ENCODE data around the gene UNKL. TPM values are rescaled to one million over a fixed set of nuclear protein-coding genes. Genes with fewer than 3 reads are reported as not detected.

The UNKL gene
- total RNA-seq, 3 donors from 2014 or later (not counting 1 experiment from before 2014, with no cell fraction given), result 114 to 130 (median 127) TPM

DNA sequence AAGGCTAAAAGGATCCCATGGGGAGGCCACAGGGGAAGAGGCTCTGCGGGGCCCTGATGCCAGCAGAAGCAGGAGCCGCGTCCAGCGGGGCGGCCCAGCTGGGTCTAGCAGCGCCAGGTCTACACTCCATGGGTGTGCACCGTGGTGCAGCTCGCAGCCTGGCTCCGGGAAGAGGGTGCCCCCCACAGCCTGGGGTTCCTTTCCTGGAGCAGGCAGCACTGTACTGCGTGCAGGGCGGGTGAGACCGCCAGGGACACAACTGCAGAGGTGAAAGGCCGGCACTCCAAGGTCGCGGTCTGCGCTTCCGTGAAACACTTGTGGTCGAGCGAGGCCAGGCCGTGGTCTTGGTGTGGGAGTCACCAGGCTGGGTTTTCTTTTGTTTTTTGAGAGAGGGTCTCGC, 36.3 kb upstream of the UNKL start:
- no peak for ATAC-seq
- H3K36me3 ChIP-seq (ENCODE audit: control insufficient read depth, insufficient read depth, low read length), result peaks cover 50% of the 10 kb centered on the region

DNA sequence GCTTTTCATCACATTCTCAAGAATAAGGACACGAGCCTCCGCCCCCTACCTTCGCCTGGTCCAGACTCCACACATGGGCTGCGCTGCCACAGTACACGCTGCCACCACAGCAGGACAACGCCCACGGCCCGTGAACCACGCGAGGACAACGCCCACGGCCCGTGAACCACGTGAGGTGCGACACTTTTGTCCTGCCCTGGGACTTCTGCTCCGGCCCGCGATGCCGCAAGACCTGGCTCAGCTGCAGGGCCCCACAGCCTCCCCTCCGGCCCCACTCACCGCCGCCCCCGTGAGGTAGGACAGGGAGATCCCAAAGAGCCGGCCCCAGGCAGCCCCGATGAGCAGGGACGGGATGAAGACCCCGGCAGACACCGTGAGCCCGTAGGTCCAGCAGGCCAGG, 35.7 kb upstream of the UNKL start:
- DNase-seq, result no peak
- no peaks in the 10 kb centered on the region for H3K36me3 Mint-ChIP-seq
- no peak overlapping the region for H3K27ac ChIP-seq (ENCODE audit: low read length)
- intact Hi-C loops (cut with micrococcal nuclease), result no loop called here
- H3K9me3 ChIP-seq (ENCODE audit: control insufficient read depth, insufficient read depth, low read length), result no peaks in the 10 kb centered on the region
- peaks cover 5% of the 10 kb centered on the region for H3K4me1 ChIP-seq (ENCODE audit: control insufficient read depth, insufficient read depth, low read length)
- H3K9me3 Mint-ChIP-seq, result no peaks in the 10 kb centered on the region
- H3K27me3 Mint-ChIP-seq (ENCODE audit: low read depth in 2 of 2), result no peaks in the 10 kb centered on the region
- TF ChIP-seq, protein P1, sequence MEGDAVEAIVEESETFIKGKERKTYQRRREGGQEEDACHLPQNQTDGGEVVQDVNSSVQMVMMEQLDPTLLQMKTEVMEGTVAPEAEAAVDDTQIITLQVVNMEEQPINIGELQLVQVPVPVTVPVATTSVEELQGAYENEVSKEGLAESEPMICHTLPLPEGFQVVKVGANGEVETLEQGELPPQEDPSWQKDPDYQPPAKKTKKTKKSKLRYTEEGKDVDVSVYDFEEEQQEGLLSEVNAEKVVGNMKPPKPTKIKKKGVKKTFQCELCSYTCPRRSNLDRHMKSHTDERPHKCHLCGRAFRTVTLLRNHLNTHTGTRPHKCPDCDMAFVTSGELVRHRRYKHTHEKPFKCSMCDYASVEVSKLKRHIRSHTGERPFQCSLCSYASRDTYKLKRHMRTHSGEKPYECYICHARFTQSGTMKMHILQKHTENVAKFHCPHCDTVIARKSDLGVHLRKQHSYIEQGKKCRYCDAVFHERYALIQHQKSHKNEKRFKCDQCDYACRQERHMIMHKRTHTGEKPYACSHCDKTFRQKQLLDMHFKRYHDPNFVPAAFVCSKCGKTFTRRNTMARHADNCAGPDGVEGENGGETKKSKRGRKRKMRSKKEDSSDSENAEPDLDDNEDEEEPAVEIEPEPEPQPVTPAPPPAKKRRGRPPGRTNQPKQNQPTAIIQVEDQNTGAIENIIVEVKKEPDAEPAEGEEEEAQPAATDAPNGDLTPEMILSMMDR (IDR thresholded peaks at IDR 0.05), result no peak
- peaks cover 0 to 15% of the 10 kb centered on the region in 2 donors for H3K4me1 Mint-ChIP-seq
- H3K27ac Mint-ChIP-seq, result peak overlapping the region in 1 of 2 donors; percentile 59
- no peak overlapping the region for H3K4me3 Mint-ChIP-seq
- peaks cover 46% of the 10 kb centered on the region for H3K36me3 ChIP-seq (ENCODE audit: control insufficient read depth, insufficient read depth, low read length)
- ATAC-seq, result peak in 1 of 3 donors; percentile 17
- H3K4me3 ChIP-seq (ENCODE audit: low read length), result no peak overlapping the region
- H3K27me3 ChIP-seq (ENCODE audit: control insufficient read depth, insufficient read depth, low read length), result no peaks in the 10 kb centered on the region
- 79% methylated on average over 29 of the region's 29 CpGs for WGBS (ENCODE audit: insufficient coverage)

More for the DNA sequence above, 36.3 kb upstream of the UNKL start:
- Histone ChIP-seq H3K4me1 (ENCODE audit: control insufficient read depth, insufficient read depth, low read length) (no peaks in the 10 kb centered on the region), H3K9me3 (ENCODE audit: control insufficient read depth, insufficient read depth, low read length) (no peaks in the 10 kb centered on the region), H3K27ac (ENCODE audit: low read length) (no peak overlapping the region), H3K27me3 (ENCODE audit: control insufficient read depth, insufficient read depth, low read length) (no peaks in the 10 kb centered on the region), H3K4me3 (ENCODE audit: low read length) (no peak overlapping the region)
- no peak for DNase-seq
- Mint-ChIP-seq H3K9me3 (no peaks in the 10 kb centered on the region), H3K4me3 (no peak overlapping the region), H3K4me1 (peaks cover 0 to 14% of the 10 kb centered on the region in 2 donors), H3K27me3 (ENCODE audit: low read depth in 2 of 2) (no peaks in the 10 kb centered on the region), H3K27ac (peak overlapping the region in 1 of 2 donors; percentile 59), H3K36me3 (no peaks in the 10 kb centered on the region)
- TF ChIP-seq, protein P1 (IDR thresholded peaks at IDR 0.05), result no peak
- intact Hi-C loops (cut with micrococcal nuclease), result no loop called here
- WGBS (ENCODE audit: insufficient coverage), result 95% methylated on average over 21 of the region's 21 CpGs

DNA sequence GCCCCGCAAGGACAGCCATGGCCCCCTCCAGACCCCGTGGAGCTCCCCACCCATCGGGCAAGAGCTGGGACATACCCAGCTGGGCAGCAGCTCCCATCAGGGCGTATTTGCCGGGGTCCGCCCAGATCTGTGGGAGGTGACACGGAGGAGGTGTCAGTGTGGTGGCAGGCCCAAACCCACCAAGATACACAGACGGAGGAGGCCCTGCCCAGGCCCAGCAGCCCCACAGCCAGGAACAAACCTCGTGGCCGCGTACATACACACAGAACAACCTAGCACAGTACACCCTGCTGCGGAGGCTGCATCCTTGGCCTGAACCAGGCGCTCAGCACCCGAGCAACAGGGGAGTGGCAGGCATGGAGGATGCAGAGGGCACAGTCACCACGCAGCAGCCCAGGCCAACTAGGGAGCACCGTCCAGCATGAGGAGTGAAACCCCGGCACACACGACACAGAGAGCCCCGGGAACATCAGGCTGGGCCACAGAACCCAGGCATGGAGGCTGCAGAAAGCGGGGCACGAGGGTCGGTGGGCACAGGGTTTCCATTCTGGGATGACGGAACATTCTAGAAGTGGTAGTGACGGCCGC, 34.8 kb upstream of the UNKL start:
- H3K4me3 ChIP-seq (ENCODE audit: low read length), result no peak overlapping the region
- no peaks in the 10 kb centered on the region for H3K27me3 ChIP-seq (ENCODE audit: control insufficient read depth, insufficient read depth, low read length)
- no peak for DNase-seq
- 98% methylated on average over 25 of the region's 25 CpGs for WGBS (ENCODE audit: insufficient coverage)
- Mint-ChIP-seq H3K4me1 (peaks cover 0 to 20% of the 10 kb centered on the region in 2 donors), H3K27ac (peak overlapping the region in 1 of 2 donors; percentile 59), H3K4me3 (no peak overlapping the region), H3K27me3 (ENCODE audit: low read depth in 2 of 2) (no peaks in the 10 kb centered on the region), H3K36me3 (no peaks in the 10 kb centered on the region), H3K9me3 (no peaks in the 10 kb centered on the region)
- intact Hi-C loops (cut with micrococcal nuclease), result no loop called here
- no peaks in the 10 kb centered on the region for H3K9me3 ChIP-seq (ENCODE audit: control insufficient read depth, insufficient read depth, low read length)
- H3K36me3 ChIP-seq (ENCODE audit: control insufficient read depth, insufficient read depth, low read length), result peaks cover 38% of the 10 kb centered on the region
- peaks cover 9% of the 10 kb centered on the region for H3K4me1 ChIP-seq (ENCODE audit: control insufficient read depth, insufficient read depth, low read length)
- H3K27ac ChIP-seq (ENCODE audit: low read length), result no peak overlapping the region
- no peak for ATAC-seq
- TF ChIP-seq, protein P1 (IDR thresholded peaks at IDR 0.05), result no peak
